Sigmoid colon (tissue), 4 donors: ENCODE data around the gene IGSF6.
"Not testable (repeated sequence)": the region's sequence is repeated elsewhere in the genome, so short reads cannot be mapped to it uniquely, and the experiment has no call there.

Experiments
- POLR2A ChIP-seq, 2 donors: fragments of 450-650 bp; IDR thresholded peaks; one replicate each; pipeline ENCODE4 v1.6.1; 2016; ENCODE audit warnings: antibody characterized with exemption in 2 of 2, mild to moderate bottlenecking in 2 of 2, moderate library complexity in 2 of 2
- POLR2AphosphoS5 ChIP-seq, 4 donors: sonication (generic); formaldehyde crosslinking; IDR thresholded peaks; one replicate each; pipeline ENCODE4 v1.6.1; 2017; ENCODE audit warnings: antibody characterized with exemption in 4 of 4
- TF ChIP-seq, protein P1 (sequence below), 4 experiments: fragments of 450-650 bp in 3 of 4; fragments of 200-600 bp in 1 of 4; IDR thresholded peaks; one replicate each; pipeline ENCODE4 v1.5.1; 2016 to 2019; ENCODE audit warnings: antibody characterized with exemption in 4 of 4, mild to moderate bottlenecking in 3 of 4, moderate library complexity in 2 of 4

DNA sequence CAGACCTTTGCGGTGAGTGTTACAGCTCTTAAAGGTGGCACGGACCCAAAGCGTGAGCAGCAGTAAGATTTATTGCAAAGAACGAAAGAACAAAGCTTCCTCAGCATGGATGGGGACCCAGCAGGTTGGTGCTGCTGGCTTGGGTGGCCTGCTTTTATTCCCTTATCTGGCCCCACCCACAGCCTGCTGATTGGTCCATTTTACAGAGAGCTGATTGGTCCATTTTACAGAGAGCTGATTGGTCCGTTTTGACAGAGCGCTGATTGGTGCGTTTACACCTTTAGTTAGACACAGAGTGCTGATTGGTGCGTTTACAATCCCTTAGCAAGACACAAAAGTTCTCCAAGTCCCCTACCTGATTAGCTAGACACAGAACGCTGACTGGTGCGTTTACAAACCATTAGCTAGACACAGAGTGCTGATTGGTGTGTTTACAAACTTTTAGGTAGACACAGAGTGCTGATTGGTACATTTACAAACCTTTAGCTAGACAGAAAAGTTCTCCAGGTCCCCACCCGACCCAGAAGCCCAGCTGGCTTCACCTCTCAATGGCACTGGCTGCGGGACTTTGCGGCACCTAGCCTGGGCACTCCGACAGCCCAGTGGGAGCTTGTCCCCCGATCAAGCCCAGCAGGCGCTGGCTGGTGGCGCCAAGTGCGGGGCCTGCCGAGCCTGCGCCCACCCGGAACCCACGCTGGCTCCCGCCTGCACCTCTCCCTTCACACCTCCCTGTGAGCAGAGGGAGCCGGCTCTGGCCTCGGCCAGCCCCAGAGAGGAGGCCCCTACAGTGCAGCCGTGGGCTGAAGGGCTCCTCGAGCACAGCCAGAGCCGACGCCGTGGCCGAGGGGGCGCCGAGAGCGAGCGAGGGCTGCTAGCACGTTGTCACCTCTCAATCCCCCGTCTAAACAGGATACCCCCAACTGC is 22.5 kb downstream of the IGSF6 start:
- TF ChIP-seq, protein P1, sequence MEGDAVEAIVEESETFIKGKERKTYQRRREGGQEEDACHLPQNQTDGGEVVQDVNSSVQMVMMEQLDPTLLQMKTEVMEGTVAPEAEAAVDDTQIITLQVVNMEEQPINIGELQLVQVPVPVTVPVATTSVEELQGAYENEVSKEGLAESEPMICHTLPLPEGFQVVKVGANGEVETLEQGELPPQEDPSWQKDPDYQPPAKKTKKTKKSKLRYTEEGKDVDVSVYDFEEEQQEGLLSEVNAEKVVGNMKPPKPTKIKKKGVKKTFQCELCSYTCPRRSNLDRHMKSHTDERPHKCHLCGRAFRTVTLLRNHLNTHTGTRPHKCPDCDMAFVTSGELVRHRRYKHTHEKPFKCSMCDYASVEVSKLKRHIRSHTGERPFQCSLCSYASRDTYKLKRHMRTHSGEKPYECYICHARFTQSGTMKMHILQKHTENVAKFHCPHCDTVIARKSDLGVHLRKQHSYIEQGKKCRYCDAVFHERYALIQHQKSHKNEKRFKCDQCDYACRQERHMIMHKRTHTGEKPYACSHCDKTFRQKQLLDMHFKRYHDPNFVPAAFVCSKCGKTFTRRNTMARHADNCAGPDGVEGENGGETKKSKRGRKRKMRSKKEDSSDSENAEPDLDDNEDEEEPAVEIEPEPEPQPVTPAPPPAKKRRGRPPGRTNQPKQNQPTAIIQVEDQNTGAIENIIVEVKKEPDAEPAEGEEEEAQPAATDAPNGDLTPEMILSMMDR (IDR thresholded peaks at IDR 0.05): not testable (repeated sequence)
- TF ChIP-seq POLR2A, POLR2AphosphoS5 (IDR thresholded peaks at IDR 0.05): not testable (repeated sequence)
